ENCODE results near the gene LGSN.
"Not testable (repeated sequence)": the region's sequence is repeated elsewhere in the genome, so short reads cannot be mapped to it uniquely, and the experiment has no call there.

Gene LGSN

DNA sequence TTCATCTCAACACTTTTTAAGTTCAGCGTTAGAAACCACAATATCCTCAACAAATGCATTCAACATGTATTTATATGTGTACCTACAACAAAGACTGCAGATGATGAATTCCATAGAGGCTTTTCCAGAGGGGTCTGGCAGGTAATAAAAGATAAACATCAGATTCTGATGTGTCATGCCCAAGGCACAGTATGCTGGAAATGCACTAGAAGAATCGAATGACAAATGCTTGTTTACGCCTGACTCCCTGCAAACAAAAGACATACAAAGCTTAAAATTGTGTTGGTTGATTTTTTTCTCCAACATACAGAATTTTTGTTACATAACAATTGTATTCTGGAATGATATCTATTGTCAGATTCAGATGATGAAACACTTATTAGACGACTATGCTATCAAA lies at the start of gene LGSN:
LGSN (minus strand) TSS at position 45 of the 400 bp plus-strand sequence; CDS start at position 5, 40 bp downstream.
- Histone ChIP-seq H3K4me1 (no peaks in the 10 kb centered on the region), H3K4me3 (no peak within 1 kb of the TSS), H3K36me3 (no peaks in the 10 kb centered on the region), H3K27ac (no peak within 1 kb of the TSS), H3K27me3 (no peaks in the 10 kb centered on the region), H3K9me3 (no peaks in the 10 kb centered on the region)
- intact Hi-C loops (cut with DNase I; ENCODE audit: low total_unique reads): no loop called here
- DNase-seq: no peak
- TF ChIP-seq CTCF (IDR thresholded peaks at IDR 0.05): no peak

DNA sequence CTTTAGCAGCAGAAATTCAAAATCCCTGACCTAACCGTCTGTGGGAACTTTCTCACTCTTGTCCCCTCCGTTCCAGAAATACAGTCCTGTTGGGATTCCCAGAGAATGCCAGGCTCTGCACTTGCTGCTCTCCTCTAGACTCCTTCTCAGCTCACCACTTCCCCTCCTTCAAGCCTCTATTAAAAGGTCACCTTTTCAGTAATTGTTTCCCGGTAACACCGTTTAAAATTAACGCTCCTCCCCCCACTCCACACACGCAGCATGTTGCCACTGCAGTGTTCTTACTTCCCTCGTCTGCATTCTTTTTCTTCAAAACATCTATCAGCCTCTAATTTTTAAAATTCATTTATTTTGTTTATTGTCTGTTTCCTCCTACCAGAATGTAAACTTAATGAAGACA lies 48.6 kb upstream of the LGSN start:
- no peak for DNase-seq
- Histone ChIP-seq H3K4me1 (no peaks in the 10 kb centered on the region), H3K27me3 (no peaks in the 10 kb centered on the region), H3K27ac (no peak overlapping the region), H3K4me3 (no peak overlapping the region), H3K9me3 (no peaks in the 10 kb centered on the region), H3K36me3 (no peaks in the 10 kb centered on the region)
- intact Hi-C loops (cut with DNase I; ENCODE audit: low total_unique reads): no loop called here
- no peak for TF ChIP-seq CTCF (IDR thresholded peaks at IDR 0.05)

DNA sequence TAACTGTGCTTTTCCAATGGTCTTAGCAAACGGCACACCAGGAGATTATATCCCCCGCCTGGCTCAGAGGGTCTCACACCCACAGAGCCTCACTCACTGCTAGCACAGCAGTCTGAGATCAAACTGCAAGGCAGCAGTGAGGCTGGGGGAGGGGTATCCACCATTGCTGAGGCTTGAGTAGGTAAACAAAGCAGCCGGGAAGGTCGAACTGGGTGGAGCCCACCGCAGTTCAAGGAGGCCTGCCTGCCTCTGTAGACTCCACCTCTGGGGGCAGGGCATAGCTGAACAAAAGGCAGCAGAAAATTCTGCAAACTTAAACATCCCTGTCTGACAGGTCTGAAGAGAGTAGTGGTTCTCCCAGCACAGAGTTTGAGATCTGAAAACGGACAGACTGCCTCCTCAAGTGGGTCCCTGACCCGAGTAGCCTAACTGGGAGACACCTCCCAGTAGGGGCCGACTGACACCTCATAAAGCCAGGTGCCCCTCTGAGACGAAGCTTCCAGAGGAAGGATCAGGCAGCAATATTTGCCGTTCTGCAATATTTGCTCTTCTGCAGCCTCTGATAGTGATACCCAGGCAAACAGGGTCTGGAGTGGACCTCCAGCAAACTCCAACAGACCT lies 42.8 kb upstream of the LGSN start:
- H3K36me3 ChIP-seq; DNase-seq; intact Hi-C loops (cut with DNase I; ENCODE audit: low total_unique reads); H3K4me3 ChIP-seq; H3K27me3 ChIP-seq; H3K4me1 ChIP-seq; H3K9me3 ChIP-seq; H3K27ac ChIP-seq: not testable (repeated sequence)

- H3K4me1 ChIP-seq; H3K27ac ChIP-seq; H3K4me3 ChIP-seq; H3K36me3 ChIP-seq; H3K27me3 ChIP-seq; H3K9me3 ChIP-seq; DNase-seq; intact Hi-C loops (cut with DNase I; ENCODE audit: low total_unique reads): not testable (repeated sequence)
Observed at GRCh38 chr6:63357384-63357783, 37.6 kb upstream of the LGSN start.

DNA sequence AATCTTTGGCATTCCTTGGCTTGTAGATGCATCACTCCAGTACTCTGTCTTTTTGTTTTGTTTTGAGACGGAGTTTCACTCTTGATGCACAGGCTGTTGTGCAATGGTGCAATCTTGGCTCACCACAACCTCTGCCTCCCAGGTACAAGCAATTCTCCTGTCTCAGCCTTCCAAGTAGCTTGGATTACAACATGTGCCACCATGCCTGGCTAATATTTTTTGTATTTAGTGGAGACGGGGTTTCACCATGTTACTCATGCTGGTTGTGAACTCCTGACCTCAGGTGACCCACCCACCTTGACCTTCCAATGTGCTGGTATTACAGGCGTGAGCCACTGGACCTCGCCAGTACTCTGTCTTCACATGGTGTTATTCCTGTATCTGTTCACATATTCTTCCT lies 35.8 kb upstream of the LGSN start:
- H3K36me3 ChIP-seq: no peaks in the 10 kb centered on the region
- H3K27me3 ChIP-seq: no peaks in the 10 kb centered on the region
- no peak overlapping the region for H3K4me3 ChIP-seq
- H3K27ac ChIP-seq: no peak overlapping the region
- no peaks in the 10 kb centered on the region for H3K4me1 ChIP-seq
- DNase-seq: no peak
- no peak for TF ChIP-seq CTCF (IDR thresholded peaks at IDR 0.05)
- no peaks in the 10 kb centered on the region for H3K9me3 ChIP-seq
- intact Hi-C loops (cut with DNase I; ENCODE audit: low total_unique reads): no loop called here

GRCh38 chr6:63353286-63353630 lies 33.5 kb upstream of the LGSN start:
- H3K9me3 ChIP-seq: no peaks in the 10 kb centered on the region
- H3K27me3 ChIP-seq: no peaks in the 10 kb centered on the region
- no peak overlapping the region for H3K27ac ChIP-seq
- TF ChIP-seq CTCF (IDR thresholded peaks at IDR 0.05): no peak
- no peak overlapping the region for H3K4me3 ChIP-seq
- H3K4me1 ChIP-seq: no peaks in the 10 kb centered on the region
- no peak for DNase-seq
- H3K36me3 ChIP-seq: no peaks in the 10 kb centered on the region
- intact Hi-C loops (cut with DNase I; ENCODE audit: low total_unique reads): no loop called here

All from tibial artery (tissue), 4 donors.